B cell (primary cell): ENCODE results near the gene BMAL1. TPM values are rescaled to one million over a fixed set of nuclear protein-coding genes. Genes with fewer than 3 reads are reported as not detected.

Experiments used
- ATAC-seq: fragments of 200-7000 bp; cut with Tn5 transposase; one replicate; pipeline ENCODE4 v1.10.0; 2021; ENCODE audit warnings: low read depth, mild to moderate bottlenecking, moderate number of reproducible peaks, moderate library complexity
- CTCF ChIA-PET: fragments of 350-600 bp; sonication (Branson Sonifier 250); formaldehyde crosslinking; loops from one replicate; lab custom pipeline; 2021; ENCODE audit warnings: antibody characterized with exemption, inconsistent platforms; lab: Charles Lee
- POLR2A ChIA-PET: fragments of 350-600 bp; sonication (Branson Sonifier 250); formaldehyde crosslinking; loops from one replicate; lab custom pipeline; 2021; ENCODE audit warnings: antibody characterized with exemption; lab: Charles Lee
- DNase-seq: peaks from one replicate; pipeline ENCODE4 v3.0.0; 2013
- H2AFZ ChIP-seq: 2 replicates; pipeline ENCODE4 v1.6.1; 2012; ENCODE audit warnings: mild to moderate bottlenecking, low read depth, low read length; ENCODE audit not compliant: insufficient read depth, poor library complexity, severe bottlenecking
- H3K27ac ChIP-seq, 2 donors: 1 replicate in 1 of 2; 2 replicates in 1 of 2; pipeline ENCODE4 v1.5.1; 2012 to 2013; ENCODE audit warnings: low read length in 2 of 2, mild to moderate bottlenecking in 2 of 2, moderate library complexity in 1 of 2
- H3K27me3 ChIP-seq, 4 experiments: fragments of 200-600 bp in 1 of 4; sonication (generic) in 1 of 4; replicated peaks in 1 of 4; 1 replicate in 2 of 4; 2 replicates in 2 of 4; pipeline versions ENCODE4 v1.6.1 to v1.7.0; 2013 to 2016; ENCODE audit warnings: low read length in 3 of 4, mild to moderate bottlenecking in 2 of 4, mixed read lengths in 1 of 4, moderate library complexity in 1 of 4; ENCODE audit not compliant: insufficient read depth in 4 of 4, control insufficient read depth in 3 of 4; ENCODE audit errors: control extremely low read depth in 1 of 4
- H3K36me3 ChIP-seq, 2 experiments: replicated peaks in 1 of 2; 1 replicate in 1 of 2; 2 replicates in 1 of 2; pipeline versions ENCODE4 v1.6.1 to v1.7.1; 2013; ENCODE audit warnings: low read length in 1 of 2; ENCODE audit not compliant: insufficient read depth in 2 of 2, control insufficient read depth in 1 of 2; ENCODE audit errors: control extremely low read depth in 1 of 2, extremely low read depth in 1 of 2
- H3K4me1 ChIP-seq, 2 donors: fragments of 200-600 bp in 1 of 2; sonication (generic) in 1 of 2; 1 replicate in 1 of 2; 2 replicates in 1 of 2; pipeline versions ENCODE4 v1.5.1 to v1.6.1; 2013 to 2017; ENCODE audit warnings: low read length in 2 of 2; ENCODE audit not compliant: control insufficient read depth in 2 of 2, insufficient read depth in 2 of 2
- H3K4me2 ChIP-seq: replicated peaks from 2 replicates; pipeline ENCODE3; 2012; ENCODE audit warnings: mild to moderate bottlenecking, low read depth, low read length; ENCODE audit not compliant: poor library complexity, severe bottlenecking
- H3K4me3 ChIP-seq, 5 experiments: fragments of 200-600 bp in 1 of 5; sonication (generic) in 1 of 5; 1 replicate in 3 of 5; 2 replicates in 2 of 5; pipeline versions ENCODE4 v1.5.1 to v1.7.0; 2011 to 2016; ENCODE audit warnings: low read length in 4 of 5, mild to moderate bottlenecking in 4 of 5, low read depth in 2 of 5, control low read depth in 1 of 5, moderate library complexity in 1 of 5; ENCODE audit not compliant: insufficient read depth in 1 of 5; ENCODE audit errors: control extremely low read depth in 1 of 5, extremely low read depth in 1 of 5
- H3K79me2 ChIP-seq: fragments of 200-600 bp; sonication (generic); one replicate; pipeline ENCODE4 v1.6.0; 2016; ENCODE audit warnings: low read length; ENCODE audit not compliant: control insufficient read depth, insufficient read depth
- H3K9ac ChIP-seq: fragments of 200-600 bp; sonication (generic); 2 replicates; pipeline ENCODE4 v1.6.1; 2017; ENCODE audit warnings: mild to moderate bottlenecking, low read length, moderate library complexity
- H3K9me3 ChIP-seq, 3 donors: one replicate each; pipeline versions ENCODE4 v1.6.1 to v1.7.1; 2013; ENCODE audit warnings: low read length in 2 of 3; ENCODE audit not compliant: control insufficient read depth in 2 of 3, insufficient read depth in 1 of 3; ENCODE audit errors: control extremely low read depth in 1 of 3
- H4K20me1 ChIP-seq: 2 replicates; pipeline ENCODE4 v1.6.0; 2012; ENCODE audit warnings: mild to moderate bottlenecking, low read length; ENCODE audit not compliant: insufficient read depth, control insufficient read depth, poor library complexity, severe bottlenecking
- H3K27ac Mint-ChIP-seq: one replicate; pipeline ENCODE4 v1.8.0; 2021; ENCODE audit warnings: mixed read lengths
- H3K27me3 Mint-ChIP-seq: one replicate; pipeline ENCODE4 v1.8.0; 2021; ENCODE audit warnings: mixed read lengths
- H3K4me1 Mint-ChIP-seq: one replicate; pipeline ENCODE4 v1.8.0; 2021; ENCODE audit warnings: mixed read lengths
- H3K4me3 Mint-ChIP-seq: one replicate; pipeline ENCODE4 v1.8.0; 2021; ENCODE audit warnings: mixed read lengths
- H3K9me3 Mint-ChIP-seq: one replicate; pipeline ENCODE4 v1.8.0; 2022; ENCODE audit warnings: mixed read lengths; ENCODE audit not compliant: insufficient read depth
- CTCF ChIP-seq: fragments of 200-600 bp; IDR thresholded peaks from one replicate; pipeline ENCODE4 v1.8.0; 2022; ENCODE audit warnings: antibody characterized with exemption, mild to moderate bottlenecking
- EZH2 ChIP-seq: IDR thresholded peaks from 2 replicates; pipeline ENCODE4 v1.6.1; 2012; ENCODE audit warnings: borderline replicate concordance, low read depth, mild to moderate bottlenecking, moderate library complexity, low read length; ENCODE audit not compliant: insufficient read depth, poor library complexity, severe bottlenecking
- WGBS: methylation state at CpG from one replicate; pipeline ENCODE4 v1.1.5; 2013; ENCODE audit warnings: missing lambda C conversion rate; ENCODE audit not compliant: insufficient coverage; 5-methylcytosine and 5-hydroxymethylcytosine counted together
- intact Hi-C: fragments of 100-400 bp; cut with micrococcal nuclease; formaldehyde crosslinking; loops from one replicate; pipeline ENCODE4 v1.10.0; 2022
- polyA plus RNA-seq: library from polyadenylated mRNA; depleted of rRNA; stranded (reverse); fragments of >200 nt; gene quantifications from 2 replicates; pipeline ENCODE4 v1.2.3, GENCODE V29; 2012
- total RNA-seq, 2 donors: library from RNA; stranded (reverse); fragments of 120-200 nt in 1 of 2; gene quantifications; 1 replicate in 1 of 2; 2 replicates in 1 of 2; pipeline versions ENCODE4 v1.2.3 to v1.2.4, GENCODE V29; 2013 to 2022

Gene BMAL1
- total and polyA plus RNA-seq, 2 donors (not counting 1 experiment from before 2014, with no cell fraction given), result 8.6 to 39.1 TPM

- Mint-ChIP-seq H3K27ac (no peak overlapping the region), H3K4me1 (peaks cover 39% of the 10 kb centered on the region), H3K9me3 (peaks cover 5% of the 10 kb centered on the region), H3K4me3 (no peak overlapping the region), H3K27me3 (no peaks in the 10 kb centered on the region)
- Histone ChIP-seq H3K79me2 (peaks cover 74% of the 10 kb centered on the region), H3K36me3 (no peaks in the 10 kb centered on the region), H3K9me3 (peaks cover 0 to 14% (median 7%) of the 10 kb centered on the region in 3 donors), H3K27ac (no peak overlapping the region), H4K20me1 (peaks cover 36% of the 10 kb centered on the region), H3K4me1 (peaks cover 8 to 12% of the 10 kb centered on the region in 2 donors), H3K9ac (no peak overlapping the region), H2AFZ (no peak overlapping the region), H3K4me3 (no peak overlapping the region), H3K27me3 (no peaks in the 10 kb centered on the region), H3K4me2 (no peak overlapping the region)
- ATAC-seq (no peak), DNase-seq (no peak)
- TF ChIP-seq EZH2, result no peak
- no peak for TF ChIP-seq CTCF
- CTCF ChIA-PET, result no interaction called here
- 95% methylated on average over 3 of the region's 7 CpGs for WGBS
- POLR2A ChIA-PET, result no interaction called here
- intact Hi-C loops, result no loop called here
Measured at GRCh38 chr11:13304655-13305335, 27.2 kb downstream of the BMAL1 start.

GRCh38 chr11:13308704-13309103 is 31.1 kb downstream of the BMAL1 start:
- no peak overlapping the region for H3K27ac ChIP-seq
- WGBS, result no CpG with 5 or more reads among the region's 2 CpGs
- H3K4me3 ChIP-seq, result no peak overlapping the region
- no peak overlapping the region for H2AFZ ChIP-seq
- H4K20me1 ChIP-seq, result peaks cover 28% of the 10 kb centered on the region
- H3K79me2 ChIP-seq, result peaks cover 54% of the 10 kb centered on the region
- H3K9ac ChIP-seq, result no peak overlapping the region
- DNase-seq (no peak), ATAC-seq (no peak)
- H3K27me3 Mint-ChIP-seq, result no peaks in the 10 kb centered on the region
- ChIA-PET POLR2A (no interaction called here), CTCF (no interaction called here)
- no peak for TF ChIP-seq EZH2
- TF ChIP-seq CTCF, result no peak
- peaks cover 0 to 10% (median 3%) of the 10 kb centered on the region in 3 donors for H3K9me3 ChIP-seq
- peaks cover 19% of the 10 kb centered on the region for H3K4me1 Mint-ChIP-seq
- H3K27me3 ChIP-seq, result no peaks in the 10 kb centered on the region
- peaks cover 1% of the 10 kb centered on the region for H3K9me3 Mint-ChIP-seq
- no peak overlapping the region for H3K4me2 ChIP-seq
- H3K4me1 ChIP-seq, result peaks cover 2 to 8% of the 10 kb centered on the region in 2 donors
- intact Hi-C loops, result no loop called here
- no peak overlapping the region for H3K27ac Mint-ChIP-seq
- H3K4me3 Mint-ChIP-seq, result no peak overlapping the region
- H3K36me3 ChIP-seq, result peaks cover 0 to 6% of the 10 kb centered on the region in 2 experiments
